Stimulated activated CD8-positive, alpha-beta memory T cell treated with anti-CD3 and anti-CD28 coated beads, Interleukin-15, amount 100 ng/mL, for 48 hours (primary cell): ENCODE data around the gene ARR3.
"Not testable (repeated sequence)": the region's sequence is repeated elsewhere in the genome, so short reads cannot be mapped to it uniquely, and the experiment has no call there.

Experiments used
- DNase-seq, 2 donors: peaks; one replicate each; pipeline ENCODE4 v3.0.0-alpha.2; 2020; ENCODE audit warnings: low read depth in 2 of 2

The ARR3 gene

DNA sequence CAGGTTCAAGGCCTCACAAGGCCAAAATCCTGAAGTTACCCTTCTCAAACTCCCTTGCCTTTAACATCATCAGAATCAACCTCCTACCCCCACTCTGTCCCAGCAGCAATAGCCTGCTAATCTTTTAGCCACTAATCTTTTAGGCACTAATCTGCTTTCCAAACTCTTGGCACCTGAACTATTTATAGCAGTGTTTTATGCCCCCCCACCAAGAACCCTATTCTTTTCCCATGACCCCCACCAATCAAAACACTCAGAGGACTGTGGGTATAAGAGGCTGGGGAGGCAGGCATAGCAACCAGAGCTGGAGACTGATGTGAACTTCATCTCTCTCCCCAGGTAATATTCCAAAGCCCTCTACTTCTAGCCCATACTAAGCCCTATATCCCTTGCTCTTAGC lies at the start of gene ARR3:
ARR3 (plus strand) TSS at position 301 of the 400 bp plus-strand sequence. CDS start 1,052 bp downstream, outside the sequence.
- no peak for DNase-seq

DNA sequence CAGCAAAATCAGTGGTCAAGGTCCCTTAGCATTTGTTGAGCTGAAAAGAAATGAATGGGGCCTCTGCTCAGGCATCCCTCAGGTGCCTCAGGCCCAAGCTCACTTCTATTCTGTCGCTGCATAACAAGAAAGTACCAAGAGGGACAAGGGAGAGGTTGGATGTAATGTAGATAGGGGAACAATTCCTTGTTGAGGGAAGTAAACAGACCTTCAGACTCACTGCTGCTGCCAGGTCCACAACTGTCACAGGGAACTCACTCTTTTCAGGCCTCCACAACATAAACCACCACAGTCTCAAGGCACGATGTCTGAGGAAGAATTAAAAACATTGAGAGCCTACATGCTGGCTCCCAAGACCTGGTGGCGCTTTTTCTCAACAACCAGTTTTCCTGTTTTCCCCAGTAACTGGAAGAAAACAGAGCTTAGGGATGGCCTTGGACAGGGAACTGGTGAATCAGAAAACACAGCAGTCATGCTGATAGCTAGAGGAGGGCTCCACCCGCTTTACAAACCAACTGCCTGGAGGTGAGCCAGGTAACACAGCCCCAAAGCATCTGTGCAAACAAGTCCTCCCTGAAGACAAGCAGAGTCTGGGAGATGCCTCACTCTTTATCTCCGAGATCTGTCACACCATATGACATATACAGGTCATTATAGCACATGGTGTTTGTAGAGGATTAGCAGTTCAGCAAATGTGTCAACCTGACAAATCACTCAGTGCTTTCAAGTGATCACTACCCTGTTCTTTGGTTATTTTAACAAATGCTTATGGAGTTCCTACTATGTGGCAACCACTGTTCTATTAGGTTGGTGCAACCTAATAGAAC lies 48.0 kb upstream of the ARR3 start:
- no peak for DNase-seq

DNA sequence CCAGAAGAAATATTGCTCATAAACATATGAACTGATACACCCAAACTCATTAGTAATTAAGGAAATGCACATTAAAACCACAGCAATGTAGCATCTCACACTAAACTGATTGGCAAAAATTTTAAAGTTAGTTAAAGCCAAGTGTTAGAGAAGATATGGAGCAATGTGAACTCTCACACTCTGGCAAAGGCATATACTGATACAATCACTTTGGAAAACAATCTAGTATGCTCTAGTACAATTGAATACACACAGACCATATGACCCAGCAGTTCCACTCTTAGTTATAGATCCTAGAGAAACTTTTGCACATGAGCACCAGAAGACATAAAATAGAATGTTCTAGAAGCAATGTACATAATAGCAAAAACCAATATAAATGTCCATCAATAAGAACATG lies 42.1 kb upstream of the ARR3 start:
- DNase-seq, result no peak

DNA sequence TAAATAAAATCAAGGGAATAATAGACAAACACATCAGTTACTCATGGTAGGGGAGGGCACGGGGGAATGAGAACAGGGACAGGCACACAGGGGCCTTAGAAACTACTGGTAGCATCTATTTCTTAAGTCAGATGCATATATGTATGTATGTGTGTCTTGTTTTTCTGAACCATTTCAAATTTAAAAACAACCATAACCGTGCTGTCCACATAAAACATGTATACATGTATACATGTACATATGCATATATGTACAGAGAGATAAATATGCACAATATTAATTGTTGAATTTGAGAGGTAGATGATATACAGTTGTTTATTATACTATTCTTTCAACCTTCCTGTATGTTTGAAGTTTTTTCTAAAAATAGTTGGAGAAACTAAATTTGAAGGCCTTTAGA lies 41.4 kb upstream of the ARR3 start:
- DNase-seq, result no peak

DNA sequence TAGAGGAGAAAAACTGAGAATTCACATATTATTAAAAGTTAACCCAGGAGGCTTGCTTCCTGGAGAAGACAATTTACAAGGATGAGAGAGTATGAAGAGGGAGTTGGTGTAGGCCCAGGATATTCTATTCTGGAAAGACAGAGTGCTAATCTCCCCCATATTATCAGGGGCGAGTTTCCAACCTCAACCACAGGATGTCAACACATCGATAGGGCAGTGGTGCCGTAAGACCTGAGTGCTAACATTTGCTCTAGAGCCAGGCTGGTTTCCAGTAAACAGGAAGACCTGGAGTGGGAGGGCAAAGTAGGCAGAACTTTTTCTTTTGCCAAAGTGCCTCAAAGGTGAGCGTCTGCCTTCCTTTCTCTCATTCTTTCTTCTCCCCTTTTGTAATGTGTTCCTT lies 36.5 kb upstream of the ARR3 start:
- no peak for DNase-seq

DNA sequence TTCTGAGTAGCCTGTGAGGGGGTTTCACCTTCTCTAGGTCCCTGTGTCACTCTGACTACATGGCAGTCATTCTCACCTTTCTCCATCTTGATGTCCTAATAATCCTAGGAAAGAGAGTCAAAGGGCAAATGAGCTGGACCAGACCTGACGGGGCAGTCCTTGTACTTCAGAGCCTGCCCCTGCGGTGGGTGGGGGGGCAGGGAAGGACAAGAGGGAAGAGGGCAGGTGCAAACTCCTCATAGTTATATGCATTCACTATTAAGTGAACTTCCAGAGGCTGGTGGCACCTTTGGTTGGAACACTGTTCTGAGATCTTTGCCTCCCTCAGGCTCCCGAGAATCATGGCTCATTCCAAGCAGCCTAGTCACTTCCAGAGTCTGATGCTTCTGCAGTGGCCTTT lies 33.8 kb upstream of the ARR3 start, which contains the start of gene AWAT1:
AWAT1 (plus strand) TSS at position 301 of the 400 bp plus-strand sequence; CDS start at position 342, 41 bp downstream.
- DNase-seq, result no peak

DNA sequence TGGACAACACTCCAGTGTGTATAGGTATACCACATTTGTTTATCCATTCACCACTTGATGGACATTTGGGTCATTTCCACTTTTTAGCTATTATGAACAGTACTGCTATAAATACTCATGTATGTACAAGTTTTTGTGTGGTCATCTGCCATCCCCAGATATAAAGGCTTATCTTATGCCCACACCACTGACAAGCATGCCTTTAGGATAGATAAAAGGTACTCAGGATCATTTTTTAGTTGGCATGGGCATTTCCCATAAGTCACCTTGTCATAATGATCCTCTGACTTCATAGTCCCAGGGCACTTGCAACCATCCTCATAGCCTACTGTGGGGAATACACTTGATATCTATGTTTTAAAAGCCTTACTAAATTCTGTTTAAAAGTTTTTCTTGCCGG lies 27.4 kb upstream of the ARR3 start:
- DNase-seq, result no peak

DNA sequence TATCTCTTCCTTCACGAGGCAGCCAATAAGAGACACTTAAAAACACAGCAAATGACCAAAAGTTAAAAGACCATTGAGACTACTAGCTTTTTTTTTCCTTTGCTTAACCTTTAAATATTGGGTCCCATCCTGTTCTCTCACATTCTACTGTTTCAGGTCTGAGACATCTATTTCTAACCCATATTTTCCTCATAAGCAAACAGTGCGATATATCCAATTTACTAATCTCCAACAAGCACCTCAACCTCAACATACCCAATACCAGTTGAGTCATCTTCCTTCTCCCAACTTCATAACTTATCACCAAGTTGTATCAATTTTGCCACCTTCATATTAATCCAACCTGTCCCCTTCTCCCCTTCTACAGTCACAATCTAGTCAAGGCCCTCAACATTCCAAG lies 26.6 kb upstream of the ARR3 start:
- no peak for DNase-seq

DNA sequence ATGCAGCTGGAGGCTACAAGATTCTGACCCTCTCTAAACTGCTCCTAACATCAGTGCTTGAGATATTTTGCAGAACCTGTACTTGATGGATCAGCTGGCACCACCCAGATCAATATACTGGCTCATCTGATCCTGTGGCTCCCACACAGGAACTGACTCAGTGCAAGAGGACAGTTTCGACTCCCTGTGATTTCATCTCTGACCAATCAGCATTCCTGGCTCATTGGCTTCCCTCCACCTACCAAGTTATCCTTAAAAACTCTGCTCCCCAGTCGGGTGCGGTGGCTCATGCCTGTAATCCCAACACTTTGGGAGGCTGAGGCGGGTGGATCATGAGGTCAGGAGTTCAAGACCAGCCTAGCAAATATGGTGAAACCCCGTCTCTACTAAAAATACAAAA lies 24.5 kb upstream of the ARR3 start:
- not testable (repeated sequence) for DNase-seq

DNA sequence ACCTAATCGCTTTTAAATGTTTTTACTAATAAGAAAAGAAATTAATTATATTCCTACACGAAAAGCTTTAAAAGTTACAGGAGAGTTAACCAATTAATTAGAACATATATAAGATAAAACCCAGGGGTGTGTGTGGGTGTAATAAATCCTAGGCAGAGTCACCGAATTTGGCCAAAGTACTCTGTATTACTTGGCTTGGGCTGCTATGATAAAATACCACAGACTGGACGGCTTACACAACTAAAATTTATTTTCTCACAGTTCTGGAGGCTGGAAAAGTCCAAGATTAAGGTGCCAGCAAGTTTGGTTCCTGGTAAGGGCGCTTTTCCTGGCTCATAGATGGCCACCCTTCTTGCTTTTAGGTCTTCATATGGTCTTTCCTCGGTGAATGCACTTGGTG lies 23.3 kb upstream of the ARR3 start:
- no peak for DNase-seq

DNA sequence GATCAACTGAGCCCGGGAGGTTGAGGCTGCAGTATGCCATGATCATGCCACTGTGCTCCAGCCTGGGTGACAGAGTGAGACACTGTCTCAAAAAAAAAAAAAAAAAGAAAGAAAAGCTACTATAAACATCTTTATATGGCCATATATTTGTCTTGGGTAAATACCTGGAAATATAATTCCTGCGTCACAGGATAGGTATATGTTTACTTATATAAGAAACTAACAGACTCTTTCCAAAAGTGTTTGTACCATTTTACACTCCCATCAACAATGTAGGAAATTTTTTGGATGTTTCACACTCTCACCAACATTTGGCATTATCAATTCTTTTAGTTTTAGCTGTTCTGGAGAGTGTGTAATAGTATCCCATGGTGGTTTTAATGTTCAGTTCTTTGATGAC lies 20.9 kb upstream of the ARR3 start:
- no peak for DNase-seq

DNA sequence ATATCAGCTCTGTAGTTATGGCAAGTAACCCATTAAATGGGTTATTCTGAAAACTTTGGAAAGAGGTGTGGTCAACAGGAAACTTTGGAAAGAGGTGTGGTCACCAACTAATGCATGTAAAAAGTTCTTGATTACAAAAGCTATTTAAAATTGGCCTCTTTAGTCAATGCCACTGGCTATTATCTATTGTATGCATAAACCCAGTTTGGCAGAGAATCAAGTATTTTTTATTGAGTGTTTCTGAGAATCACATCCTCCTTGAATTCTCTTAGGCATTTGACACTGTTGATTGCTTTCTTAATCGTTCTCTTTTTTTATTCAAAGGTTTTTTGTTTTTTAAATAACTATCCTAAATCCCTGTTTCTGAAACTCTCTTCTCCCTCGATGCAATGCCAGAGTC lies 15.6 kb upstream of the ARR3 start:
- DNase-seq, result no peak

DNA sequence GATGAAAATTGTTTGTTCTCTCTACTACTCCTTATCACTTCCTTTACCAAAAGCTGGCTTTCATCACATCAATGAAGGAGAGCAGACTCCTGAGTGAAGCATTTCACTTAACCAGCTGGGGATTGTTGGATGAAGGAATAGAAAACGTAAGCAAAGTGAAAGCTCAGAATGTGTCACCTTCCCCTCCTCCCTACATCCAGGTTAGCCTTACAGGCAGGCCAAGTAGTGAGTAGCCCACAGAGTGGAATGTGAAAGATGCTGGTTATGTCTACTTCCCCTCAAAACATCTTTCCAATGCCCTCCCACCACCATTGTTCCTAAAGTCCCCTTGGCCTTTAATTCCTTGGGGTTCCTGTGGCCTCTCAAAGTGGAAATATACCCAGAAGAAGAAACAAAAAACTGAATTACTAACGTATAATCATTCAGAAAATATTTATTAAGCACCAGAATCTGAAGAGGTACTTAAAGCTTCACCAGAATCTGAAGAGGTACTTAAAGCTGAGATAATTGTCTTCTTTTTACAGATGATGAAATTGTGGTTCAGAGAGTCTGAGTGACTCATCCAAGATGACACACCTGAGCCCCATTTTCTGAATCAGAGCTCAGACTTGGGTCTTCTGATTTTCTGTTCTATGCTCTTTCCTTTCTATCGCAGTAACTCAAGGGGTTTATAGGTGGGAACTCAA lies 14.6 kb upstream of the ARR3 start:
- no peak for DNase-seq

DNA sequence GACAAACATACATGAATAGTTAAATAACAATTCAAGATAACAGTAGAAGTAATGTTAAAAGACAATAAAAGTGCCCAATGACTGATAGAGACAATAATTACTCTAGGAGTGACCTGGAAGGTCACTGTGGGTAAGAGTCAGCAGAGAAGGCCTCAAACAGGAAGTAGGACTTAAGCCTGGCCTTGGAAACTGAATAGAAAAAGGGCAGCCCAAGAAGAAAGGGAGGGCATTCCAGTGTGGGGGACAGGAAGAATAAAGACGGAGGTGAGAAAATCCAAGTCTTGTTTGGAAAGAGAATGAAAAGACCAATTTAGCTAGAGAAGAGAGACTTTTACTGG lies 14.1 kb upstream of the ARR3 start:
- no peak for DNase-seq

DNA sequence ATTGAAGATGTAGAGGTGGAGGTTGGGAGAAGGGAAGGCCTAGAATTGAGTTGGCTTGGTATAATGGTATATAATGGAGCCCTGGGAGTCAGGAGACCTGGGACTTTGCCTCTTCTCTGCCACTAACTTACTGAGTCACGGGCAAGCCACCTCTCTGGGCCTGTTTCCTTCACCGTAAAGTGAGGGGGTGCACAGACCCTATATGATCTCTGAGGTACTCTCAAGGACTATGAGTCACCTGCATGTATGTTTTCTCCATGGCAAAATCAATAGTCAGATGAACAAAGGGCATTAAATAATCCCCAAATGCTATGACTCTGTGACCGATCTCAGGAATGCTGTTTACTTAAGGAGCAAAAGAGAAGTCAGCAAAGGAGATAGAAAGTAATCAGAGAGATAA lies 13.2 kb upstream of the ARR3 start:
- DNase-seq, result no peak

DNA sequence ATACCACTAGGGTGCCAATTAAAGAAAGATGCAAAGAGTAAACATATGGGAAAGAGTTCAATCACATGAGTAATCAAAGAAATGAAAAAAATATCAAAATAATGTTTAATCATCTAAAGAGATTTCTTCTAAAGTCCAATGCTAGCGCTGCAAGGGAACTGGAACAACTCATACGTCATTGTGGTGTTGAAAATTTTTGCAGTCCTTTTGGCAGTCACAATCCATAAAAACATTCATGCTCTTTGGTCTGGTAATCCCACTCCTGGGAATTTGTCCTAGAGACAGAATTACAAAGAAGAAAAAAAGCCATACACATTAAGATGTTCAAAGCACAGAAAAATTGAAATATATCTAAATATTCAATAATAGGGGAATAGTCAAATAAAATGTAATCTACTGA lies 12.7 kb upstream of the ARR3 start:
- no peak for DNase-seq

DNA sequence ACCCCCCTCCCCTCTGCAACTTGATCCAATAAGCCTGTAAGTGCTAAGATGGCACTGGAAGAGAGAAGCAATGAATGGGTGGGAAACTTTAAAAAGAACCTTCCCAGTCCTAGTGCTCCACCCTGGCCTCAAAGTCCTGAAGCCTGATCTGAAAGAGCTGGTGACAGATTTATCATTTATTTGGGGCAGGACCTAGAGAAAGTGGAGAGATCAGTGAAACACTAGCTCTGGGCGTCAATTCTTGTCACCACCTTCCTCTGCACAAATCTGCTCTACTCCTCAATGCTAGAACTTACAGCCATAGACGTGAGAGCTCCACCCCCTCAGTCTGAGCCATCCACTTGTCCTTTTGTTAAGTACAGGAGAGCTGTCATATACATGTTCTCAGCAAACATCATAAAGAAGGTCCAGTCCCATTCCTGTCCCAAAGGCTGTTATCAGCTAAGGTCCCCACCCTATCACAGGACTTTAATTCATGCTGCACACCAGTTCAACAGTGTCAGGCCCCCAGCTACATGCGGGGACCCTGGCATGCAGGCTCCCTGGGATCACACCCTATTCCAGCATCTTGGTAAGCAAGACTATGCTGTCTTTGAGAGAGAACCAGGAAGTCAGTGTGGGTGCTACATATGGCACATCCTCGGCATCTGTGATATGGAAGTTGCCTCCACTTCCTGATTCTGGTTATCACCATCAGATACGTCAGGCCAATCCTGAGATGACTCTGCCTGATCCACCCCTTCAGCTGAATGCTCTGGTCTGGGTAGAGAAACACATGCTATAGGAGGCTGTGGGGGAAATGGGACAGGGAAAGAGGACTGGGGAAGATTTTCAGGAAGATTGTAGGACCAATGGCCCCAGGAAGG lies 10.5 kb upstream of the ARR3 start:
- DNase-seq, result no peak

DNA sequence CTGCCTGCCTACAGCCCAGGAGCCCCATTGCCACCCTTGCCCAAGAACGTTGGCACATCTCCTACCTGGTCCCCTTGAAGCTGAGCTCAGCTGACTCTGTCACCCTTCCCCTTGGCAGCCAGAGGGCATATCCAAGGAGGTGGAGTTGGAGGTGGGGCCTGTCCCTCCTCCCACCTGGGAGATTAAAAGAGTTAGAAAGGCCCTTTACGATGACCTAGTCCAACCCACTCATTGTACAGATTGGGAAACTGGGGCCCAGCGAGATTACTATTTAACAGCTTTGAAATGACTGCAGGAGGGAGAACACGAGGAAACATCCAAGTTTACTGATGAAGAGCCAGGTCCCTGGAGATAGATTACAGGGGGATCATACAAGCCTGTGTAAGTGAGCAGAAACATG lies 8.0 kb upstream of the ARR3 start, which contains the start of gene P2RY4:
P2RY4 (minus strand) TSS at position 101 of the 400 bp plus-strand sequence. CDS start 580 bp downstream, outside the sequence.
- DNase-seq, result no peak

DNA sequence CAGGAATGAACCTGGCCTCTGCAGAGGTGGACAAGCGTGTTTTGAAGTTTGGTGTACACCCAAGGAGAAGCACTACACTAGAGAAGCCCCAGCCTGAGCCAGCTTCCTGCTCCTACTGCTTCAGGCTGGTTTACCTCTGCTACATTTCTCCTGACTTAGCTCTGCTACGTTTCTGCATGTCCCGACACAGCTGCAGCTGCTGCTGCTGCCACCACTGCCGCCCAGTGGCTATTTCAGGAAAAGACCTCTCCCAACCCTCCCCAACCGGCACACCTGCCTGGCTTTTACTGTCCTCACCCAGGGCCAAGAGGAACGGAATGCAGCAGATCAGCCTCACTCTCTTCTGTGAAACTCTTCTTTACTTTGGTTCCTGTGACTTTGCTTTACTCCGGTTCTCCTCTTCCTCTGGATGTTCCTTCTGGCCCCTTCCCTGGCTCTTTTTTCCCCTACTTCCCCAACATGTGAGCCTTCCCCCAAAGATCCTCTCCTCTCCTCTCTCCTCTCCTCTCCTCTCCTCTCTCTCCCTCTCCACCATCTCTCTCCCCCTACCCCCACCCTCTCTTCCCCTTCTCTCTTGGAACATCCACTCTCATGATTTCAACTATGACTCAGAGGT lies 5.1 kb upstream of the ARR3 start:
- peak; percentile 7 to 26 for DNase-seq

DNA sequence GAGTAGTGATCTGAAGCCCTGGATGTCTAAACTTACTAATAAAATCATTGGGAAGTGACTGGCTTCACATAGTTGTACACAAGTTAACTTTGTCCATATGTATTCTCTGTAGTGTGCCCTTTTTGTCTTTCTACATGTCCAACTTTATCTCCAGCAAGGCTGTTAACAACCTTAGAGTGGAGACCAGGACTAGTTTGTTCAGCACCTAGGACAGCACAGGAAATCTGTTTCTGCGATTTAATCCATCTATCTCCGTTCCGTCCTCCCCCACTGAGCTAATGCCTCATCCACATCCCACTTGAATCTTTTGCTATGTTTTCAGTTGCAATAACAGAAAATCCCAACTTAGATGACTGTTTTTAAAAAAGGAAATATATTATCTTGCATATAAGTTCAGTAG lies 3.4 kb upstream of the ARR3 start:
- no peak for DNase-seq

DNA sequence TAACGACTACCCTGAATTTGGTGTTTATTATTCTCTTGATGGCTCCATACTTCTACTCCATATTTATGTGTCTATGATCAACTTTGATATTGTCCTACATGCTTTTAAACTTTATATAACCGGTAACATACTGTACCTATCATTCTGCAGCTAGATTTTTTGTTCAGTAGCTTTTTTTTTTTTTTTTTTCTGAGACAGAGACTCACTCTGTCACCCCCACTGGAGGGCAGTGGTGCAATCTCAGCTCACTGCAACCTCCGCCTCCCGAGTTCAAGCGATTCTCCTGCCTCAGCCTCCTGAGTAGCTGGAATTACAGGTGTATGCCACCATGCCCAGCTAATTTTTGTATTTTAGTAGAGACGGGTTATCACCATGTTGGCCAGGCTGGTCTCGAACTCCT lies 5.9 kb downstream of the ARR3 start:
- not testable (repeated sequence) for DNase-seq

DNA sequence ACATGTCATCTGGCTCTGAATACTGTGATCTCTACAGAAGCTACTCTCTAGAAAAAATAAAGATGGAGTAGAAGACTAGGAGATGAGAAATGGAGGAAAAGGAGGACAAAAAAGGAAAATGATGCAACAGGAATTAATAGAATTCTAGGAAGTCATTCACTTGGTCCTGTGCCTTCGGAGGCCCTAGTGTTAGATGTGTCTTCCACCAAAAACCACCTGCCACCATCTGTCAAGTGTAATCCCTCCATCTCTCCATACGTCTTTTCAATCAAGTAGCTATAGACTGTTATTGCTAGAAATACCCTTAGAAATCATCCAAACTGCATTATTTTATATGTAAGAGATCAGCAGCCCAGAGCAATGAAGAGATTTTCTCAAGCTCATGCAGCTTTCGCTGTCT lies 10.9 kb downstream of the ARR3 start:
- DNase-seq, result no peak
